DMS79 (cell line): ENCODE measurements around the gene LTB4R2.
"Not testable (repeated sequence)": the region's sequence is repeated elsewhere in the genome, so short reads cannot be mapped to it uniquely, and the experiment has no call there.

Experiments
- DNase-seq: peaks from one replicate; lab custom pipeline; 2025; lab: John Stamatoyannopoulos, UW

LTB4R2 gene

GRCh38 chr14:24321212-24321975, 11.5 kb downstream of the LTB4R2 start:
- no peak for DNase-seq

DNA sequence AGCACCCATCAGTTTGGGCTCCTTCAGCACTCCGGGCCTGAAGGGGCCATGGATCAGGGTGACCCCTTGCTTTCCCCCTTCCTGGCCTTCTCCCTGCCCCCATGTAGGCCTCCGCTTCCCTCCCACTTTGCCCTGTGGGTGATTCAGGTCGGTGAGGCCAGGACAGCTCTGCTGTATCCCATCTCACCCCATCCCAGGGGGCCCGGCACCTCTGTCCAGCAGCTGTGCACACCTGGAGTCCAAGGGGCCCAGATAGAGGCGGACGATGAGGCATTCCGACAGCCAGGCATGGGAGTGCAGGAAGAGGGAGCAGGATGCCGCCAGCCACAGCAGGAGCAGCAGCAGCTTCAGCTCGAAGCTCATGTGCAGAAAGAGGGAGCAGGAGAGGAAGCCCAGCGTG, 12.7 kb downstream of the LTB4R2 start:
- no peak for DNase-seq

DNA sequence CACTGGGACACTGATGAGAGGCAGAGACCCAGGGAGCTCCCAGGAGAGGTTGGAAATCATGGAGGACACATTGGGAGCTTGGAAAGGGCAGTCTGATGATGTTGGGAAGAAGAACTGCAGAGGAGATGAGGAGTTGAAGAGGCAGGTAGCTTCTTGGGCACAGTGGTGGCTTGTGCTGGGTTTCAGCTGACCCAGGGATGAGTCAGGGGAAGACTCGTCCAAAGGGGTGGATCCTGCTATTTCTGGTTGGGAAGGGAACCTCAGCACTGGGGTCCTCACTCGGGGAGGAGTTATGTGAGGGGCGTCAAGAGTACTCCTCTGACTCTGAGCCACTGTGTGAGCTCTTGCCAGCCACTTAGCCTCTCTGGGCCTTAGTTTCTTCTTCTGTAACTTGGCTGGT, 13.4 kb downstream of the LTB4R2 start:
- DNase-seq = no peak

GRCh38 chr14:24324024-24324423, 14.1 kb downstream of the LTB4R2 start:
- DNase-seq = no peak

- DNase-seq = no peak
Observed at GRCh38 chr14:24325041-24325530, 15.1 kb downstream of the LTB4R2 start.

- DNase-seq = no peak
Observed at GRCh38 chr14:24325963-24326362, 16.0 kb downstream of the LTB4R2 start.

DNA sequence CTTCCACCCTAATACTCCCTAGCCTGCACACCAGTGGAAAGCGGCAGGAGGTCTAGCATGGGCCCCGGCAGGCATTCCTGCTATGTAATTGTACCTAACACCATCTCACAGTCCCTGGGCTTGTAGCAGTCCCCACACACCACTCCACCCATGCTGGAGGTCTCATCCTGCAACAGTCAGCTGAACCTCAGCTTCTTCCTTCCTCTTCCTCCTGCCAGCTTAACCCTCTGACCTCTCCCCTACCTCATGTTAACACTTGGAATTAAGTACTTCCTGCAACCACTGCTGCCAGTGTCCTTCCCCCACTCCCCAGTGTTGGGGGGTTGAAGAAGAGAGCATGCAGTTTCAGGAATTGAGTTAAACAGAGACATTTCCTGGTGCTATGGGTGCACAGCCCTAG, 17.4 kb downstream of the LTB4R2 start:
- DNase-seq = no peak

DNA sequence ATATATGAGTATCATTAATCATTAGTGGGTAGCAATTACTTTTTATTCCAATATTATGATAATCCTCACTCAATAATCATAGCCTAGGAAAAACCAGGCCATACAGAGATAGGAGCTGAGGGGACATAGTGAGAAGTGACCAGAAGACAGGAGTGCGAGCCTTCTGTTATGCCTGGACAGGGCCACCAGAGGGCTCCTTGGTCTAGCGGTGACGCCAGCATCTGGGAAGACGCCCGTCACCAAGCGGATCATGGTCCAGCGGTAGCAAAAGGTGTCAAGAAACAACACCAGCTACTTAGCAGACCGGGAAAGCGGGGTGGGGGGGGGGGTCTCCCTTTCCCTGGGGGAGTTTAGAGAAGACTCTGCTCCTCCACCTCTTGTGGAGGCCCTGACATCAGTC, 18.0 kb downstream of the LTB4R2 start:
- not testable (repeated sequence) for DNase-seq

DNA sequence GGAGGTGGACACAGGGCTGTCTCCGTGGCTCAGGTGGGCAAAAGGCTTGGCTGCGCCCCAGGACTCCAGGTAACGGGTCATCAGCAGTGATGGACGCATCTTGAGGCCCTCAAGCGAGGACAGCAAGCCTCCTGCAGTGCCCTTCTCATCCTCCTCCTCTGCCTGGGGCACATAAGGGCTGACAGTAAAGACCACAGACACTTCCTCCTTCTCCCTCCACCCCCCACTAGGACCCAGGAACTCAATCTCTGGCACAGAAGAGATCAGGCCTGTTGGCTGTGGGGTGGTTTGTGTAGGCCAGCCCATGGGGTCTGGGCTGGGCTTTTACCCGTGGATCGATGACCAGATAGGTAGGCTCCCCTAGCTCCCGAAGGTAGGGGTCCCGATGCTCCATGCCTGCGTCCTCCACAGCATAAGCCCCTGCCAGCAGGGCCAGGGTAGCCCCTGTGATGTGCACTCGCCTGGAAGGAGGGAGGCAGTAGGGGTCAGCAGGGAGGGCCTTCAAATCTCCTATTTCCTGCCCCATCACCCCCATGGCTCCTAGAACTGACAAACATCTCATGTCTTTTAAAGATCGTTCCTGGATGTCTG, 19.2 kb downstream of the LTB4R2 start:
- DNase-seq = no peak

DNA sequence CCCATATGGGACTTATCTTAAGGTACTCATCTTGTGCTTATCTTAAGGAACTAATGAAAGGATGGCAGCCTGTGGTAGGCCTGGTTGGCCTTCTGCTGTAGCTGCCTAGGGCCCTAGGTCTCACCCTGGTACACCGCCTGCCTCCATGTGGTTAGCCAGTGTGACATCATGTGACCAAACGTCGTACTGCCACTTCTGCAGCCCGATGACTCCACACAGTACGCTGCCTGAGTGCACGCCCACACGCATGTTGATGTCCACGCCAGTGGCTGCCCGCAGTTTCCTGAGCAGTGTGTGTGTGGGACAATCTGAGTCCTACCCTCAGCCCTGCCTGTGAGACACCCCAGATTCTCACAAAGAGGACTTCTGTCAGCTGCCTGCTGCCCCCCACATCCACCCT, 19.8 kb downstream of the LTB4R2 start:
- DNase-seq = no peak

DNA sequence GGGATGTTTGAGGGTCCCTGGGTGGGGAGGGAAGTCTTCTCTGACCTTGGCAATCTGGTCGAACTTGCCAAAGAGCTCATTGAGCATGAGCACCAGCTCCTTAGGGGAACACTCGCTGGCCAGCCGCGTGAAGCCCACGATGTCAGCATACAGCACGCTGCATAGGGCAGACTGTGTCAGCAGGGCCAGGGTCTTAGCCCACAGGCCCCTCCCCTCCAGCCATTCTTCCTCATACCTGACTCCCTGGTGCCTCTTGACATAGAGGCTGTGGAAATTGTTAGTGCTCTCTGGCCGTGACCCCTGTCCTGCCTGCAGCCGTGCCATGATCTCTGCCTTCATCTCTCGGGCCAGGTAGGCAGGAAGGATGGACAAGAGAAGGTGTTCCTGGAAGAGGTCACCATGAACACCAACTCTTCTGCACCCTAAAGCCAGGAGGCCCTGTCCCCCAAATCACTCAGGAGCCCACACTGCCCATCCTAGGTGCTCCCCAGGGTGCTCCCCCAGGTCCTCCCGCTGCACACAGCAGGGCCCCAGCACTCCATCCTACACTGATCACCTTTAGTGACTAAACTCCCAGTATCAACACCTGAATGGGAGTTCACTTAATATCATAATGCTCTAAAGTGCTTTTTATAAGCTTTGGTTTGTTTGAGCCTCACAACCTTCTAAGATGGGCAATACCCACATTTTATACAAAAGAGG, 21.2 kb downstream of the LTB4R2 start:
- no peak for DNase-seq

- no peak for DNase-seq
Observed at GRCh38 chr14:24331731-24332267, 21.9 kb downstream of the LTB4R2 start.

DNA sequence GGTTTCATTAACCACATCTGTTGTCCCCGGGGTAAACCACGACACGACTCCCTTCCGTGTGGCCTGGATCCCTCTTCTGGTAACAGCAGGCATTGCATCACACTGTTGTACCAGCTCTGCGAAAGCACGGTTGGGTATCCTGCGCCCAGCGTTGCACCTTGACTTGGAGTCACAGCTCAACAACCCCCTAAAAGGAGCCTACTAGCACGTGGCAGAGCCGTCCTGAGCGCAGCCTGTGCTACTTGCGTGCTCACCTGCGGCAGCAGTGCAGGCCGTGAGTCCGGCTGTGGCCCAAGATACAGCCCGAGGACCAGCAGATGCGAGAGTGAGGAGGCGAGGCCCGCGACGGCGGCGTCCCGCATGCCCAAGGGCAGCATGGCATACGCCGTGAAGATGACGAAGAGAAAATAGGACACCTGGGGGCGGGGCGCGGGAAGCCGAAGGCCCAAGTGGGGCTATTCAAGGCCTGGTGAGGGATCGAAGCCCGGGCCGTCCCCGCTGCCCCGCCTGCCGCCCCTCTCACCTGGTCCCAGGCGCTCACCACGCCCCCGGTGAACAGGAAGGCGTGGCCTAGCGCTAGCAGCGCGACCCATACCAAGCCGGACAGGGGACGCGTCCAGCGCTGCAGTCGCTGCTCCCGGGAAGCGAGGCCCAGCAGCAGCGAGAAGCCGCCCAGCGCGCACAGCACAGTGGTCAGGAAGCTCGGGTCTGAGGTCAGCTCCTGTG, 22.5 kb downstream of the LTB4R2 start:
- peak; percentile 85 for DNase-seq

DNA sequence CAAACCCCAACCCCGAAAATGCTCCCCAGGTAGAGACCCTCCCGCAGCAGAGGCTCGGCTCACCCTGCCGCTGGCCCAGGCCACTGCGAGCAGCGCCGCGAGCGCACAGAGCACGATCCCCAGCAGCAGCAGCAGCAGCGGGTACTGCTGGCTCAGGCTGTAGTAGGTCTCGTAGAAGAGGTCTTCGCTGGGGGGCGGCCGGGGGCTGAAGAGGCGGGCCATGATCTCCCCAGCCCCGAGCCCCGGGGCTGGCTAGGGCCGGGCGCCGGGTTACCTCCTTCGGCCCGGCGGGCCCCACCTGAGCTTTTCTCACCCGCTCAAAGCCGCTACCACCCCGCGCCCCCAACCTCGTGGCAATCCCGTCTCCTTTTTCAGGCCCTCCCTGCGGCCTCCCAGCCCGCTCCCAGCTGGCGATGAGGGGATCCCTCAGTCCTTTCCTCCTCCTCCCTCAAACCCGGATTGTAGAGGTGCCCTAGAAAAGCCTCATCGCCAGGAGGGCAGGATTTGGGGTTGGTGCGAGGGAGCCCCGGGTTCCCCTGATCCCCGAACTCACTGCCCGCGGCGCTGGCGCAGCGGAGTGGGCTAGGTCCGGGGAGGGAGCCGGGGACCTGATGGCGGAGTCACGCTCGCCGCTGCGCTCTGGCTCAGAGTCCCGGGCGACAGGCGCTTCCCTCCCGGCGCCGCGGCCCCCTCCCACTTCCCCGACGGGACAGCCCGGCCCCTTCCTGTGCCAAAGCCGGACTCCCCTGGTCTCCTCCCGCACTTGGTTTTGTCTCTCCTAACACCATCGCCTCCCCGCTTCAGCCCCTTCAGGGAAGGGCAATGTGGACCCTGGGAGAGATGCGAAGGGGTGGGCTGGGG, 24.7 kb downstream of the LTB4R2 start, which contains the start of gene ADCY4:
Gene ADCY4 (minus strand): TSS at position 641 of the 861 bp plus-strand sequence. CDS start 419 bp downstream, at position 222.
- DNase-seq = no peak

DNA sequence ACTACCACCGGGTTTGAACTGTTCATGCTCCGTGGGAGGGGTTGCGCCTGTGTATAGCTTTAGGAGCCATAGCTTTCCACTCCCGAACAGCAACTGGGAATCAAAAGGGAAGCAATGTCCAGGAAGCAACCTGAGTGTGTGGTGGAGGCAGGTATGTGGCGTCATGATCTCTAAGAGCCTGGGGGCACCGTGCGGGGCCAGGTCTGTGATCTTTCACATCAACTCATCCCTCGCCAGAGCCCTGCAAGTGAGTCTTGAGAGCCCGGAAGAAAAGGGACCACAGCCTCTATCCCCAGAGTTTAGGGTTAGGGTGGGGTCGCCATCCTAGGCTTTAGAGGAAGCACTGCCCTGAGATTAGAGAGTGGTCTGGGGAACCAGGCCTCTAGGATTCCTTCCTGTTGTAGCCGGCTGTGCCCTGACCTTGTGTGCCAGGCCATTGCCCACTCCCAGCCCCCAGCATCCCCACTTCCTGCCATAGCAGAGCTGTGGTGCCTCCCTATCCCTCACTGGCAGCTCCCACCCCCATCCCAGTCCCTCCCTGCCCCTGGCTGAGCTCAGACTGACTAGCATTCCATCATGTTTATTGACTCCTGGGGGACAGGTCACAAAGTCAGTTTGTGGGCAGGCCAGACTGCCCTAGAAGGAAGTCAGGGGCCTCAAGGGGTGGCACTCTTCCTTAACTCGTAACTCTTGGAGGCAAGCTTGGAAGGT, 25.7 kb downstream of the LTB4R2 start:
- no peak for DNase-seq

DNA sequence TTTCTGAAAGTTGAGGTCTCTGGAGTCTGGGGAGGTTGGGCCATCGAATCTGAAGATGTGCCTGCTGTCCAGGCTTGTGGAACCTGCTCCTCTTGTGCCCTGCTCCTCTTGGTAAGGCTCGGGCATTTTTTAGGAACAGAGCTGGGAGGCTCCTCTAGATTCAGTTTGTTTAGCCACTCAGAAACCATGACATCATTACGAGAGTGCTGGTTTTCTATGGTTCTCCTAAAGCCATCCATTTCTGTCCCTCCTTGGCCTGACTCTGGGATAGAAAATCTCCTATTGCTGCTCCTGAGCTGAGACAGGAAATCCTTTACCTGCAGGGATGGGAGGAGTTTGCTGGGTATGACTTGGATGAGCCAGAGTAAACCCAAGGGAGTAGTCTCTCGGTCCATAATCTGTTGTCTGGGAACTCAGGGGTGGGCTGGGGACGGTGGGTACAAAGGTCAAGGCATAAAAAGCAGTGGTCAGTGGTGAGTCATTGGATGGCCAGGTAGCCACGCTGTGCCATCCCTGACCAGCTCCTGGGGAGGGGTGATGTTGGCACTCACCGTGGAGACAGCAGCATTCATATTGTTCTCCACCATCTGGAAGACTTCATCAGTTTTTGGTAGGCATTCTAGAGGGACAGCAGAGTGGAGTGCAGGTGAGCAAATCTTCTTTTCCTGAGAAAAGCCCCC, 27.3 kb downstream of the LTB4R2 start:
- no peak for DNase-seq

DNA sequence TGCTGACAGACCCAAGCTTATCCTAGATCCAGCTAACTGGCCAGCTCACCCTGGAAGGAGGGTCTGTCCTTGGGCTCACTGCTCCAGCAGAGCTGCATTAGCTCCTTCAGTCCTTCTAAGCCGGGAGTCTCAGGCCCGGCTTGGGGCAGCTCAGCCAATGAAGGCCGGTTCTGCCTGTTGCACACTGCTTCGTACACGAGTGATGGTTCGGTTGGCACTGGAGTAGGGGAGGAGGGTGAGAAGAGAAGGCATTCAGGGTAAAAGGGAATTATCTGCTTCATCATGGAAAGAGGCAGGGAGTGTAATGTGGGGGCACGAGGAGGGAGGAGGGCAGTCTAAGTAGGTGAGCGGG, 27.9 kb downstream of the LTB4R2 start:
- no peak for DNase-seq

GRCh38 chr14:24338843-24339242, 28.9 kb downstream of the LTB4R2 start:
- no peak for DNase-seq

DNA sequence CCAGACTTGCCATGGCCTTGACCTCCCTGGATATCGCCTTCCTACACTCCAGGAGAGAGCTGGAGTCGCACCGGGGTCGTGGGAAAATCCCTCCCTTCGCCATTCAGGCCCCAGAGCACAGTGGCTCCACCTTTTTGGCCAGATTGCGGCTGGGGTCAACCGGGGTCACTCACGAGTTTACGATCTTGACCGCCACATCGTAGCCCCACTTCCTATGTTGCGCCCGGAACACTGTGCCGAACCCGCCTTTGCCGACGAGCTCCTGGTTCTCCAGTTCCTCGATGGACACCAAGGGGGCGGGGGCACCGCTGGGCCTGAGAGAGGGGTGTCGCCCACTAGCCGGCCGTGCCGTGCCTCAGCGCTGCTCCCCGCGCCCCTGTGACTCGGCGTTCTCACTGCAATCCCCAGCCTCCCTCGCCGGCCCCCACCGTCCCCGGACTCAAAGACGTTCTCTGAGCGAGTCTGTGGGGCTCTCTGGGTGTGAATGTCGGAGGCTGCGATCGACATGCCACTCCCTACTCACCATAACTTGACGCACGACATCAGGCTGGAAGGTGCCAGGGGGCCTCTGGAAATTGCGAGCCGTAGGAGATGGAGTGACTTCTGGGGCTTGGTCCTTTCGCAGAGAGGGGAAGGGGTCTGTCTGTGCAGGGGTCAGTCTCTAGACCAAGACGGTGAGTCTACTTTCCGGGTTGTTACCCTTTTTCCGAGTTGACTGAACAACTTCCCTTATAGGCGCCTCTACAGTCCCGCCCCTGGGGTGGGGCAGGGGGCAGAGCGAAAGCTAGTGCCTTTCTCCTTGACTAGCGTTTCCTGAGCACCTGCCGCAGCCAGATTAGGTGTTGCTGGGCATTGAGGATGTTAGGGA, 29.6 kb downstream of the LTB4R2 start, which contains the start of gene RIPK3:
Gene RIPK3 (minus strand): TSS at position 708 of the 868 bp plus-strand sequence. CDS start 165 bp downstream, at position 543.
- no peak for DNase-seq
